AML-193 (cell line): ENCODE measurements around the gene GPBAR1.
"Not testable (repeated sequence)": the region's sequence is repeated elsewhere in the genome, so short reads cannot be mapped to it uniquely, and the experiment has no call there.

Experiments
- DNase-seq, 2 experiments: peaks; one replicate each; lab custom pipeline; 2025; lab: John Stamatoyannopoulos, UW

GPBAR1 gene

GRCh38 chr2:218267259-218267658 lies 6.4 kb downstream of the GPBAR1 start:
- no peak for DNase-seq

GRCh38 chr2:218269900-218270720 lies 9.3 kb downstream of the GPBAR1 start, which contains the start of the genes AAMP and PNKD:
Gene AAMP (minus strand): TSS chr2:218270137. CDS start chr2:218270086, 51 bp downstream.
Gene PNKD (plus strand): TSS chr2:218270519. CDS start chr2:218270536, 17 bp downstream.
- DNase-seq: peak; percentile 99

GRCh38 chr2:218270721-218271486 lies 10.1 kb downstream of the GPBAR1 start:
- DNase-seq: no peak

DNA sequence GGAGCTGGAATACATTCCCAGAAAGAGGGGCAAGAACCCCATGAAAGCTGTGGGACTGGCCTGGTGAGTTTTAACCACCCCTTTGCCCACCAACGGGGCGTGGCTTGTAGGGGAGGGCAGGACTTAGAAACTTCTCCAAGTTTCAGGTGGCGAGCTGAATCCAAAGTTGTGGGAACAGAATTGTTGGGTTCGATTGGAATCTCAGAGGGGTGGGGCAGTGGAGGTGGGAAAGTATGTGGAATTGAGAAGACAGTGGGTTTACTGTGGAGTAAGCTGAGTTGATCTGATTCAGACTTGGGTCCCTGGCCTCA lies 10.6 kb downstream of the GPBAR1 start:
- no peak for DNase-seq

GRCh38 chr2:218271865-218272530 lies 11.2 kb downstream of the GPBAR1 start:
- DNase-seq: no peak

DNA sequence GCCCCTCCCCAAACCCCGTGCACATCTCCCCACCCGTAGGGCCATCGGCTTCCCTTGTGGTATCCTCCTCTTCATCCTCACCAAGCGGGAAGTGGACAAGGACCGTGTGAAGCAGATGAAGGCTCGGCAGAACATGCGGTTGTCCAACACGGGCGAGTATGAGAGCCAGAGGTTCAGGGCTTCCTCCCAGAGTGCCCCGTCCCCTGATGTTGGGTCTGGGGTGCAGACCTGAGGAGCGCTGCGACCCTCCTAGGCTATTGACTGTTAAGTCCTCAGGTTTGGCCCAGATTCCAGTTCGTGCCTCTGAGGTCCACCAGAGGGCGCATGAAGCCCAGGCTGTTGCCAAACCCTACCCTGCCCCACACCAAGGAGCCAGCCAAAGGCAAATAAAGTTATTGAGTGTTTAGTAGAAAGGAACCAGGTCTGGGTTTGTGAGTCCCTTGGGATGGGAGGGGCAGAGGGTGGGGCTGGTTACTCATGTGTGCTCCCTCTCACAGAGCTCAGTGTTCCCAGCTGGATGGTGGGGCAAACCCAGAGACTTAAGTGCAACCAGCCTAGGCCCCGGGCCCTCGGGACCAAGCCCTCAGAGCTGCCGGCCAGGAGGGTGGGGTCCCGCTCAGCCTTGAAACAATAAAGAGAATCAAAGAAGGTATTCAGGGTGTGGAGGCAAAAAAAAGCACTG lies 11.9 kb downstream of the GPBAR1 start:
- peak; percentile 68 to 72 for DNase-seq

DNA sequence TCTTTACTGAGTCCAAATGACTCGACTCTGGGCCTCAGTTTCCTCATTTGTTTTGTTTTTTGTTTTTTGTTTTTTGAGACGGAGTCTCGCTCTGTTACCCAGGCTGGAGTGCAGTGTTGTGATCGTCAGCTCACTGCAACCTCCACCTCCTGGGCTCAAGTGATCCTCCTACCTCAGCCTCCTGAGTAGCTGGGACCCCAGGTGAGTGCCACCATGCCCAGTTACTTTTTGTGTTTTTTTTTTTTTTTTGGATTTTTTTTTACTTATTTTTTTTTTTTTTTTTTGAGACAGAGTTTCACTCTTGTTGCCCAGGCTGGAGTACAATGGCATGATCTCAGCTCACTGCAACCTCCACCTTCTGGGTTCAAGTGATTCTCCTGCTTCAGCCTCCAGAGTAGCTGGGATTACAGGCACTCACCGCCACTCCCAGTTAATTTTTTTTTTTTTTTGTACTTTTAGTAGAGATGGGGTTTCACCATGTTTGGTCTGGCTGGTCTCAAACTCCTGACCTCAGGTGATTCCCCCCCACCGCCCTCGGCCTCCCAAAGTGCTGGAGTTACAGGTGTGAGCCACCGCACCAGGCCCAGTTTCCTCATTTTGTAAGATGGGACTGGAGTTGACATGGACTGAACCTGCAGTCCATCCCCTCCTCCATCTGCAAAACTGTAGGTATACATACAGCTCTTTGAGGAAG lies 12.5 kb downstream of the GPBAR1 start:
- DNase-seq: not testable (repeated sequence)

DNA sequence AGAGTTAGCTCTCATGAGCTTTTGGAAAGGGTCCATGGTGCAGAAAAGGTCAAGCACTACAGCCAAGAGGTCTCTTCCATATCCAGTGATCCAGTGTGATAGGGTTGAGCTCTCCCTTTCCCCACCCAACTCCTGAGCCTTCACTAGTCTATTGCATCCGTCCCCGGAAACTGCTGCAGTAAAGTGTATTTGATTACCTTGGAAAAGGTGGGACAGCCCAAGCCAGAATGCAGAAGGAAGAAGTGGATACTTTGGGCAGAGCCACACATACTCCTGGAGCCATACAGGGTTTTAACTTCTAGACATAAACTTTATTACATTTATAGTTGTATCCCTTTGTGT lies 13.1 kb downstream of the GPBAR1 start:
- no peak for DNase-seq

DNA sequence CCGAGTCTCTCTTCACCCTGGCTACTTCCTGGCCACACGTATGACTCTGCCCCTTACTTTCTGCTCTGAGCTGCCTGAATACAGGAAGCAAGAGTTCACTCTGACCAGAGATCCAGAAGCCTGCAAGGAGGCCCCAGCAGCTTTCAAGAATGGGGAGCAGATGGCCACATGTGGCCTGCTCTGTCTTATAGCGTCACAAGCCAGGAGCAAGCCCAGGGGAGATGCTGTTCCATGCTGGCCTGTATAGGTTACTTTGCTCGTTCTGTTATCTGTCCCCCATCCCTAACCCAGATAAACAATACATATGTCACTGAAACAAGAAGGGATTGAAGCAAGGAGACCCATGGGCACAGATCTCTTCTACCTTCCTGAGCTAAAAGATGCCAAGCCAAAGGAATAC lies 13.8 kb downstream of the GPBAR1 start:
- no peak for DNase-seq

GRCh38 chr2:218275371-218276072 lies 14.7 kb downstream of the GPBAR1 start:
- no peak for DNase-seq

DNA sequence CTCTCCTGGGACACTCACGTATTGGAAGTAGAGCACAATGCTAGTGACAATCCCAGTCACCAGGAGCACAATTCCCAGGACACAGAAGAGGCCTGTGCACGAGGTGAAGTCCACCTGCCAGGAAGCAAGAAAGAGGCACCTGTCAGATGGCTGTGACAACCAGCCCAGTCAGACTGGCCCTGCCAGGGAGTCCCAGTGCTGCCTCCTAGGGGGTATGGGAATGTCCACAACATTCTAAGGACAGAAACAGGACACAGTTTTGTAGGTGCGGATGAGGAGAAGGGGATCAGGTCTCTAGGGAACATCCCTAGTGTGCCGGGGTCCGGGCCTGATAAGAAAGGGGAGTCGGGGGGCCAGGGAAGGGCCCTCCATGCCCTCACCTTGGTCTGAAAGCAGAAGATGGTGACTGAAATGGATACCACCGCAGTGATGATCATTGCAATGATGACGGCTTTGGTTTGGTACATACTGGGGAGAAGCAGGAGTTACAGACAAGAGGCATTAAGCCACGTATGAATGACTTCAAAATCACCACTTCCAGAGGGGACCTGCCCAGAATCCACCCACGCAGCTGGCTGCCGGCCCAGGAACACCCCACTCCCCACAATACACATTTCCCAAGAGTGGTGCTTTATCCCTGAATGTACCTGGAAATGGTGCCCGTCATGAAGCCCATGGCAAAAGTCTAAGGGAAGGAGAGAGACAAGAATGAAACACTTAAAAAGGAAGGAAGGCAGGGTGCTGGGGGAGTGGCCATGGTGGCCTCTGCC lies 16.4 kb downstream of the GPBAR1 start:
- no peak for DNase-seq

DNA sequence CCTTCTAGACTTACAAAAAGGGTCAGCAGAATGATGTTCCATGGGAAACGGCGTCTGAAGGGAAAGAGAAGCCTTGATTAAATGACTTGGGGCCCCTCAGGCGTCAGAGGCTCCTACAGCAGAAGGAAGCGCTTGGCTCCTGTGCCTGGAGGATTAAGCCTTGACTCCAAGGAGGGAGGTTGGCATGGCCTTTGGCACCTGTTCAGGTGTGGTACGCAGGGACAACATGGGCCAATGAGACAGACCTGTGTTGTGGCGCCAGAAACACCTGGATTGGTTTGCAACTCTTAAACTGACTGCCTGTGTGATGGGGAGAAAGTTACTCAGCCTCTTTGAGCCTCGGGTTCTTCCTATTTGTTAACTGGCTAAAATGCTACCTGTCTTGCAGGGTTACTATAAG lies 17.1 kb downstream of the GPBAR1 start:
- DNase-seq: no peak

GRCh38 chr2:218278531-218279360 lies 17.9 kb downstream of the GPBAR1 start:
- DNase-seq: no peak

DNA sequence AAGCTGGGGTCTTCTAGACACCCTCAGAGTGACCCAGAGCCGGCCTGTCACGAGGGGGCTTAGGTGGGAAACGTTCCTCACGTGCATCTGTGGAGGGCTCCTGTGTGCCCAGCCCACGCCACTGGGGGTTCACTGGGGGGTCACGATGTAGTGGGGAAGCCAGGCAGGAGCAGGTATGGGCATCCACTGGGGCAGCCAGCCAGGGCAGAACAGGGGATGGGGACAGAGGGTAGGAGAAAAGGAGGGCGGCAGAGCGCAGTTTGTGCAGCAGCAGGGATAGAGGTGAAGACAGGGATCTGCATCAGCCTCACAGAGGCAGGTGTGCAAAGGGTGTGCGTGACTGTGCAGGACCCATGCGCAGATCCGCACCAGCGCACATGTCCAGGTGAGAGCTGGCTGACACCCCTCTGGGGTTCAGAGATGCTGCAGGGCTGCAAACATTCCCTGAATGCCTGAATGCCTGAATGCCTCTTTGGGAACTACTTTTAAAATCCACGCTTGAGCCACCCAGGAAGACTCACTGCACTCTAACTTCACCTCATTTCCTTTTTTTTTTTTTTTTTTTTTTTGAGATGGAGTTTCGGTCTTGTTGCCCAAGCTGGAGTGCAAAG lies 19.6 kb downstream of the GPBAR1 start:
- no peak for DNase-seq

DNA sequence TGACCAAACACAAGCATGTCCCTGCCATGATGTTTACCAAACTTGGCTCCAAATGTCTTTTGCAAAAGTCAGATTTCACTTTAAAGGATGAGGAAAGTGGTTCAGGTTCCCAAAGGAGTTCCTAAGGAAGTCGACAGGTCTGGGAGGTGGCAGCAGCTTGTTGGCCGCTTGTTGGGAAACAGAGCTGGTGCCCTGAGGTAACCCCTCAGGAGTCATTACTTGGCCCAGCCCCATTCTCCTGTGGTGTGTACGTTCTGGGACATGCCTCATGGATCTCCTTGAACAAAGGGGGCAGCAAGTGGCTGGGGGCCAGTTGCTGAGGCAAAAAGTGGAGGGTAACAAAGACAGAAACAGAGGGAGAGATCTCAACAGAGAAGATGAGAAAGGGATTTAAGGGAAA lies 20.6 kb downstream of the GPBAR1 start:
- DNase-seq: no peak

- no peak for DNase-seq
These were observed 21.6 kb downstream of the GPBAR1 start for GRCh38 chr2:218282173-218282991.

DNA sequence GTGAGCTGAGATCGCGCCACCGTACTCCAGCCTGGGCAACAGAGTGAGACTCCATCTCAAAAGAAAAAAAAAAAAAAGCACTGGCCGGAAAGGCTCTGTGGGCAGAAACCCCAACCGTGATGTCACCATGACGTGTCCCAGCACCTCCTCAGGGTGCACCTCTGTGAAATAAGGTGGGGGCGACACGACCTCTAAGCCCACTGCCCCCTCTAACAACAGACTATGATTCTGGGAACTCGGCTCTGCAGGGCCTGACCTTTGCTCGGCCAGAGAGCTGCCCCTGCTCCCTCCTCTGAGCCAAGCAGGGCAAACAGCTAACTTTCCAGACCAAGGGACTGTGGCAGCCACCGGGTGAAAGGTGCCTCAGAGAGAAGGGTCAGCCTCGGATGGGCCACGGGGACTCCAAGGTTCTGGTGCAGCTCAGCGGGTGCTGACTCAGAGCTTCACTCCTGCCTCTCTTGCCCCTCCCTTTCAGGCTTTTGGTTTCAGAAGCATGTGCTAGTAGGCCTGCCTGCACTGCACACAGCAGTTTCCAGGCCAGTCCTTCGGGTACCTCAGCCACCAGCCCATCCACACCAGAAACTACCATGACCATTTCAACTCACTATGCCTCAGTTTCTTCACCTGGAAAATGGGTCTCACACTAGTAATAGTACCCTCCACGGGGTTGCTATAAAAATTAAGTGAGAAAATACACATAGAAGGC lies 23.4 kb downstream of the GPBAR1 start:
- DNase-seq: no peak
